Activated T-cell treated with anti-CD3 and anti-CD28 coated beads, Interleukin-2, amount 50 U/mL, for 72 hours (primary cell): ENCODE results near the gene ICAM3. TPM values are rescaled to one million over a fixed set of nuclear protein-coding genes. Genes with fewer than 3 reads are reported as not detected.
"Not testable (repeated sequence)": the region's sequence is repeated elsewhere in the genome, so short reads cannot be mapped to it uniquely, and the experiment has no call there.

ENCODE experiments used
- ATAC-seq, 2 donors: fragments of 150-1000 bp; cut with Tn5 transposase; replicated peaks in 1 of 2; 2 replicates each; pipeline ENCODE4 v1.10.0; 2021; ENCODE audit warnings: moderate library complexity in 2 of 2, mild to moderate bottlenecking in 1 of 2
- DNase-seq, 2 donors: peaks; one replicate each; pipeline ENCODE4 v3.0.0; 2021 to 2022; ENCODE audit warnings: mixed read lengths in 1 of 2
- H3K27ac Mint-ChIP-seq: one replicate; pipeline ENCODE4 v1.8.0; 2022; ENCODE audit warnings: mild to moderate bottlenecking, moderate library complexity, mixed read lengths
- H3K27me3 Mint-ChIP-seq: one replicate; pipeline ENCODE4 v1.8.0; 2022; ENCODE audit warnings: low read depth, mixed read lengths
- H3K36me3 Mint-ChIP-seq, 2 donors: one replicate each; pipeline ENCODE4 v1.8.0; 2022; ENCODE audit warnings: mixed read lengths in 2 of 2, mild to moderate bottlenecking in 1 of 2; ENCODE audit not compliant: insufficient read depth in 2 of 2
- H3K4me1 Mint-ChIP-seq: one replicate; pipeline ENCODE4 v1.8.0; 2022; ENCODE audit warnings: low read depth, mixed read lengths
- H3K4me3 Mint-ChIP-seq, 2 donors: one replicate each; pipeline ENCODE4 v1.8.0; 2022; ENCODE audit warnings: mild to moderate bottlenecking in 2 of 2, mixed read lengths in 2 of 2, moderate library complexity in 2 of 2
- H3K9me3 Mint-ChIP-seq, 2 donors: one replicate each; pipeline ENCODE4 v1.8.0; 2022; ENCODE audit warnings: mixed read lengths in 2 of 2
- total RNA-seq, 2 donors: library from RNA; stranded (reverse); gene quantifications; one replicate each; pipeline ENCODE4 v1.2.3, GENCODE V29; 2022

The ICAM3 gene
- total RNA-seq, 2 donors from 2014 or later: 163 to 183 TPM

GRCh38 chr19:10336725-10337124 is 2.7 kb downstream of the ICAM3 start:
- not testable (repeated sequence) for H3K36me3 Mint-ChIP-seq, H3K27me3 Mint-ChIP-seq, DNase-seq, ATAC-seq, H3K9me3 Mint-ChIP-seq
- H3K4me1 Mint-ChIP-seq: peaks cover 69% of the 10 kb centered on the region
- H3K4me3 Mint-ChIP-seq: peak overlapping the region in 1 of 2 donors; percentile 22
- H3K27ac Mint-ChIP-seq: peak overlapping the region; percentile 12

- Mint-ChIP-seq H3K36me3 (peaks cover 6% of the 10 kb centered on the region in 2 donors), H3K27ac (no peak overlapping the region), H3K4me3 (peak overlapping the region in 1 of 2 donors; percentile 44), H3K4me1 (peaks cover 65% of the 10 kb centered on the region), H3K27me3 (no peaks in the 10 kb centered on the region), H3K9me3 (no peaks in the 10 kb centered on the region)
- ATAC-seq (no peak), DNase-seq (no peak)
Observed at GRCh38 chr19:10335352-10335985, 4.0 kb downstream of the ICAM3 start.

GRCh38 chr19:10334588-10335351 is 4.7 kb downstream of the ICAM3 start:
- Mint-ChIP-seq H3K27me3 (no peaks in the 10 kb centered on the region), H3K27ac (no peak overlapping the region), H3K9me3 (no peaks in the 10 kb centered on the region), H3K4me1 (peaks cover 59% of the 10 kb centered on the region), H3K4me3 (peak overlapping the region; percentile 95), H3K36me3 (peaks cover 6 to 10% of the 10 kb centered on the region in 2 donors)
- DNase-seq (peak; percentile 66 to 67), ATAC-seq (no peak)

- DNase-seq: no peak
- Mint-ChIP-seq H3K4me3 (peak overlapping the region; percentile 95), H3K9me3 (no peaks in the 10 kb centered on the region), H3K27me3 (no peaks in the 10 kb centered on the region), H3K36me3 (peaks cover 4 to 12% of the 10 kb centered on the region in 2 donors), H3K27ac (peak overlapping the region; percentile 95), H3K4me1 (peaks cover 55% of the 10 kb centered on the region)
- ATAC-seq: peak; percentile 1 to 9
Observed at GRCh38 chr19:10333758-10334587, 5.5 kb downstream of the ICAM3 start.

GRCh38 chr19:10332965-10333757 is 6.3 kb downstream of the ICAM3 start, which contains the start of gene RAVER1:
TSS of gene RAVER1 (minus strand) at chr19:10333529. CDS start at chr19:10333507, 22 bp downstream.
- no peaks in the 10 kb centered on the region for H3K27me3 Mint-ChIP-seq
- H3K9me3 Mint-ChIP-seq: no peaks in the 10 kb centered on the region
- H3K27ac Mint-ChIP-seq: peak within 1 kb of the TSS; percentile 95
- H3K36me3 Mint-ChIP-seq: peaks cover 4 to 12% of the 10 kb centered on the region in 2 donors
- H3K4me3 Mint-ChIP-seq: peak within 1 kb of the TSS; percentile 95
- peaks cover 47% of the 10 kb centered on the region for H3K4me1 Mint-ChIP-seq
- ATAC-seq (peak; percentile 96), DNase-seq (peak; percentile 98 to 99)

- H3K36me3 Mint-ChIP-seq: peaks cover 4 to 12% of the 10 kb centered on the region in 2 donors
- H3K9me3 Mint-ChIP-seq: no peaks in the 10 kb centered on the region
- H3K4me3 Mint-ChIP-seq: peak overlapping the region; percentile 95
- DNase-seq (no peak), ATAC-seq (no peak)
- H3K27ac Mint-ChIP-seq: peak overlapping the region; percentile 80
- no peaks in the 10 kb centered on the region for H3K27me3 Mint-ChIP-seq
- H3K4me1 Mint-ChIP-seq: peaks cover 44% of the 10 kb centered on the region
Observed at GRCh38 chr19:10332158-10332964, 7.1 kb downstream of the ICAM3 start.

GRCh38 chr19:10329555-10329954 is 9.9 kb downstream of the ICAM3 start:
- peaks cover 31% of the 10 kb centered on the region for H3K4me1 Mint-ChIP-seq
- DNase-seq: no peak
- H3K36me3 Mint-ChIP-seq: peaks cover 4 to 12% of the 10 kb centered on the region in 2 donors
- no peaks in the 10 kb centered on the region for H3K27me3 Mint-ChIP-seq
- H3K9me3 Mint-ChIP-seq: no peaks in the 10 kb centered on the region
- H3K4me3 Mint-ChIP-seq: no peak overlapping the region
- no peak for ATAC-seq
- no peak overlapping the region for H3K27ac Mint-ChIP-seq

GRCh38 chr19:10328558-10329429 is 10.6 kb downstream of the ICAM3 start:
- no peak for DNase-seq
- H3K4me3 Mint-ChIP-seq: no peak overlapping the region
- peaks cover 4 to 9% of the 10 kb centered on the region in 2 donors for H3K36me3 Mint-ChIP-seq
- no peaks in the 10 kb centered on the region for H3K9me3 Mint-ChIP-seq
- no peak overlapping the region for H3K27ac Mint-ChIP-seq
- H3K27me3 Mint-ChIP-seq: no peaks in the 10 kb centered on the region
- peaks cover 23% of the 10 kb centered on the region for H3K4me1 Mint-ChIP-seq
- ATAC-seq: no peak

GRCh38 chr19:10327793-10328192 is 11.6 kb downstream of the ICAM3 start:
- no peak overlapping the region for H3K4me3 Mint-ChIP-seq
- H3K27me3 Mint-ChIP-seq: no peaks in the 10 kb centered on the region
- DNase-seq: no peak
- peaks cover 2 to 5% of the 10 kb centered on the region in 2 donors for H3K36me3 Mint-ChIP-seq
- no peak overlapping the region for H3K27ac Mint-ChIP-seq
- ATAC-seq: no peak
- H3K9me3 Mint-ChIP-seq: no peaks in the 10 kb centered on the region
- H3K4me1 Mint-ChIP-seq: peaks cover 17% of the 10 kb centered on the region

GRCh38 chr19:10325732-10326131 is 13.7 kb downstream of the ICAM3 start:
- ATAC-seq: no peak
- Mint-ChIP-seq H3K27me3 (no peaks in the 10 kb centered on the region), H3K4me1 (peaks cover 6% of the 10 kb centered on the region), H3K36me3 (peaks cover 3 to 8% of the 10 kb centered on the region in 2 donors), H3K27ac (no peak overlapping the region), H3K9me3 (no peaks in the 10 kb centered on the region), H3K4me3 (no peak overlapping the region)
- DNase-seq: no peak
